ENCODE data around the gene TVP23B.
"Not testable (repeated sequence)": the region's sequence is repeated elsewhere in the genome, so short reads cannot be mapped to it uniquely, and the experiment has no call there.

The TVP23B gene

DNA sequence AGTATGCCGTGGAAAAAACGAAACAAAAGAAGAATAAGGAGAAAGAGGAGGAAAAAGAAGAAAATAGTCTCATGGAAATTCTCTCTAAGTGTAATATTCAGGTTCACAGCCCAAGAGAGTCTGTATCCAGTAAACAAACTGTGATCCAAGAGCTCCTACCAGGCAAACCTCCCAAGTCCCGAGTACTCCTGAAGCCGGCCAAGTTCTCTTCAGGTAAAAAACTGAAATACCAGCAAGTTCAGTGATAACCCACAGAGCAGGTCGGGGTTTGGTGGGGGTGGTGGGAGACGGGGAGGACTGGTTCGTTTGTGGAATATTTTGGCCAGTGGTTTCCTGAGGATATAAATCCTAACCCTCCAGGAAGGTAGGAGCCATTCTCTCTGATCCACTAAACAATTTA, 8.5 kb upstream of the TVP23B start:
- DNase-seq (ENCODE audit: low read depth), result no peak
- H3K4me3 ChIP-seq (ENCODE audit: low read length), result no peak overlapping the region
- TF ChIP-seq, protein P1, sequence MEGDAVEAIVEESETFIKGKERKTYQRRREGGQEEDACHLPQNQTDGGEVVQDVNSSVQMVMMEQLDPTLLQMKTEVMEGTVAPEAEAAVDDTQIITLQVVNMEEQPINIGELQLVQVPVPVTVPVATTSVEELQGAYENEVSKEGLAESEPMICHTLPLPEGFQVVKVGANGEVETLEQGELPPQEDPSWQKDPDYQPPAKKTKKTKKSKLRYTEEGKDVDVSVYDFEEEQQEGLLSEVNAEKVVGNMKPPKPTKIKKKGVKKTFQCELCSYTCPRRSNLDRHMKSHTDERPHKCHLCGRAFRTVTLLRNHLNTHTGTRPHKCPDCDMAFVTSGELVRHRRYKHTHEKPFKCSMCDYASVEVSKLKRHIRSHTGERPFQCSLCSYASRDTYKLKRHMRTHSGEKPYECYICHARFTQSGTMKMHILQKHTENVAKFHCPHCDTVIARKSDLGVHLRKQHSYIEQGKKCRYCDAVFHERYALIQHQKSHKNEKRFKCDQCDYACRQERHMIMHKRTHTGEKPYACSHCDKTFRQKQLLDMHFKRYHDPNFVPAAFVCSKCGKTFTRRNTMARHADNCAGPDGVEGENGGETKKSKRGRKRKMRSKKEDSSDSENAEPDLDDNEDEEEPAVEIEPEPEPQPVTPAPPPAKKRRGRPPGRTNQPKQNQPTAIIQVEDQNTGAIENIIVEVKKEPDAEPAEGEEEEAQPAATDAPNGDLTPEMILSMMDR (conservative IDR thresholded peaks at IDR 0.05; ENCODE audit: low read length), result no peak

DNA sequence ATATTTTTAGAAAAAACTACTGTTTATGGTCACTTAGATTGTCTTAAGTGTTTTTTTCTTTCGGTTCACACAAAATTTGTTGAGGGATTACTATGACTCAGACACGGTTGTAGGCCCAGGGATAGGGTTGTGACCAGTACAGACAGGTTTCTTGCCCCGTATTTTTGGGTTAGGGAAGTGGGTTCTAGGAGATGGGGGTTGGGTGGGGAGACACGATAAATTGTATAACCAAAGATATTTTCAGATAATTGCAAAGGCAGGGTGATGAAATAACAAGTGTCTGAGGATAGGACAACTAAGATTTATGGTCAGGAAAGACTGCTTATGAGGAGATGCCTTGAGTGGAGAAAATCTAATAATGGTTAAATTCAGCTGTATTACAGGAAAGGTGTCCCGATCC, 822 bp downstream of the TVP23B start:
- peak overlapping the region; percentile 54 for H3K4me3 ChIP-seq (ENCODE audit: low read length)

DNA sequence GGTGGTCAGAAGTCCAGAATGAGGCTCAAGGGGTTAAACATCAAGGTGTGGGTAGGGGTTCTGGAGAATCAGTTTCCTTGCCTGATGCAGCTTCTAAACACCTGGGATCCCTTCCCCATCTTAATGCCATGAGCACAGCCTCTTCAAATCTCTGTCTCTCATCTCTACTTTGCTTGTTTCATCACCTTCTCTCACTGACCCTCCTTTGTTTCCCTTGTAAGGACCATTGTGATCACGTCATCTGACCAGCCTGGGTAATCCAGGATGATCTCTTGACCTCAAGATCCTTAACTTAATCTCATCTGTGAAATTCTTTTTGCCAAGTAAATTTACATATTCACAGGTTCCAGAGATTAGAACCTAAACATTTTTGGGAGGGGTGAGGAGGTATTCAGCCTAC, 5.0 kb downstream of the TVP23B start:
- DNase-seq (ENCODE audit: low read depth); H3K4me3 ChIP-seq (ENCODE audit: low read length): not testable (repeated sequence)

More for the DNA sequence above, 822 bp downstream of the TVP23B start:
- DNase-seq (ENCODE audit: low read depth), result not testable (repeated sequence)

DNA sequence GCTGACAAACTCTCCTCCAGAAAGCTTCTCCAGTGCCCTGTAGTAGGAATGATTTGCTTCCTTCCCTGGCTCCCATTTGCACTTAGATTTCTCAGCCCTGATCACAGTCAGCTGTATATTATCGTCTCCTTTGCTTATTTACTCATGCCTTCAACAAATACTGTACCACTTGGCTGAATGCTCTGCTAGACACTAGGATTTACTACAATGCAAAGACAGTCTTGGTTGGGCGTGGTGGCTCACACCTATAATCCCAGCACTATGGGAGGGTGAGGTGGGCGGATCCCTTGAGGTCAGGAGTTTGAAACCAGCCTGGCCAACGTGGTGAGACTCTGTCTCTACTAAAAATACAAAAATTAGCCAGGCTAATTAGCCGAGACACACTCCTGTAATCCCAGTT, 5.9 kb downstream of the TVP23B start:
- DNase-seq (ENCODE audit: low read depth); H3K4me3 ChIP-seq (ENCODE audit: low read length): not testable (repeated sequence)

DNA sequence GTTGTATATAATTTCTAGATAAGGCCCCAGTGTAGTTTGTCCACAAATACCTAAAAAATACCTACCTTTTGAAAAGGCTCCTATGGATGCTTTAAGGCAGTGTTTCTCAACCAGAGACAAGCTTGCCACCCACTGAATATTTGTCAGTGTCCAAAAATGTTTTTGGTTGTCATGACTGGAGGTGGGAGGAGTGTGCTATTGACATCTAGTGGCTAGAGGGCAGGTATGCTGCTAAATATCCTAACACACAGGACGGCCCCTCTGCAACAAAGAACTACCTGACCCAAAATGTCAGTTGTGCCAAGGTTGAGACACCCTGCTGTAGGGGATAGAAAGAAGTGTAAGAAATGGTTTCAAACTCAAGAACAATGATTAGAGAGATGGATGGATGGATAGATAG, 10.4 kb downstream of the TVP23B start:
- H3K4me3 ChIP-seq (ENCODE audit: low read length); DNase-seq (ENCODE audit: low read depth): not testable (repeated sequence)

DNA sequence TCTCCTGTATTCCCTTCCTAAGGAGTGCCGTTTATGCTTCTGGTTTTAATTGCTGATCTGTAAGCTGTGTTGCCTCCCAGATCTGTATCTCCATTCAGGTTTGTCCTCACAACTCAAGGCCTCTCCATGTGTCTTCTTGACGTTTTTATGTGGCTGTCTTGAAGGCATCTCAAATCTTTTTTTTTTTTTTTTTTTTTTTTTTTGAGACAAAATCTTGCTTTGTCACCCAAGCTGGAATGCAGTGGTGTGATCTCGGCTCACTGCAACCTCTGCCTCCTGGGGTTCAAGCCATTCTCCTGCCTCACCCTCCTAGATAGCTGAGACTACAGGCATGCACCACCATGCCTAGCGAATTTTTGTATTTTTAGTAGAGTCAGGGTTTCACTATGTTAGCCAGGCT, 13.9 kb downstream of the TVP23B start:
- peak; percentile 11 for DNase-seq (ENCODE audit: low read depth)
- not testable (repeated sequence) for H3K4me3 ChIP-seq (ENCODE audit: low read length)

DNA sequence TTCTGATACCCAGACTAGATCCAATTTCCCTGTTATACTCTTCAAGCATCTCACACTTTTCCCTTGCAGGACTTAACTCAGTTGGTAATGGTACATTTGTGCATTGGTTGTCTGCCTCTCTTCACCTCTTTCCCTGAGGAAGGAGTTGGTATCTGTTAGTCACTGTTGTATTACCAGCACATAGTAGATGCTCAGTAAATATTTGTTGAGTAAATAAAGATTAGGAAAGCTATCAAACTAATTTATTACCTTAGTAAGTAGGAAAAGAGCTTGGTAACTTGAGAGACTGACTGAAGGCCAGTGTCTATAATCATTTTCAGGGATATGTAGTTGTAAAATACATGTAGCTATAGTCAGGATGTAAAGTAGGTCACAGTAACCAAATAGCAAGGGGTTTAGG, 15.9 kb downstream of the TVP23B start:
- DNase-seq (ENCODE audit: low read depth); H3K4me3 ChIP-seq (ENCODE audit: low read length): not testable (repeated sequence)

DNA sequence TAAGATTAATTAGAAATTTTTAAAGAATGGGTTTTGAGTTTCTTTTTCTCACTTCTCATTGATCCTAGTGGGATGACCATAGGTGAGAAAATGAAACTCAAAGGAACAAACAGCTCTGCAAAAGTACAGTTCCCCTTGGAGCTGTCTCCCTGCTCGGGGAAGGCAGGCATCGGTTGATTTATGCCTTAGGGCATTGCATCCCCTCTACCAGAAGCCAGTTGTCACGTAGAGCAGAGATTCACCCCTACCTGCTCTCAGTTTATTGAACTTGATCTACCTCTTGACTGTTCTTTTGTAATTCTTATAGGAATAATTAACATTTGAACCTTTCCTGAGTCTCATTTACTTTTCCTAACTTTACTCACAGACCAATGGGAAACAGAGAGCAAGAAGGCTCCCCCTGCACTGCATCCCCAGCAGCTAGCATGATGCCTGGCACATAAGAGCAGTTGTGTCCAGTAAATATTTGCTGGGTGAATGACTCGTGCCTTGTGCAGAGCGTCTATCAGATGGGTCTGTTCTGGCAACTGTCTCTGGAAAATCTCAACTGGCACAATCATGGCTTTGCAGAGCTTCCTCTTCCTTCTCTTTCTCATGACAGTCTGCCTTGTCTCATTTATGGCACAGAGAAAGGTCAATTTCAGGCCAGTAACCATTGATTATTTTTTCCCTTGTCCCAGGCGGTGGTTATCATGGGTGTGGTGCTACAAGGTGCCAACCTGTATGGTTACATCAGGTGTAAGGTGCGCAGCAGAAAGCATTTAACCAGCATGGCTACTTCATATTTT, 22.7 kb downstream of the TVP23B start:
- DNase-seq (ENCODE audit: low read depth); H3K4me3 ChIP-seq (ENCODE audit: low read length): not testable (repeated sequence)

DNA sequence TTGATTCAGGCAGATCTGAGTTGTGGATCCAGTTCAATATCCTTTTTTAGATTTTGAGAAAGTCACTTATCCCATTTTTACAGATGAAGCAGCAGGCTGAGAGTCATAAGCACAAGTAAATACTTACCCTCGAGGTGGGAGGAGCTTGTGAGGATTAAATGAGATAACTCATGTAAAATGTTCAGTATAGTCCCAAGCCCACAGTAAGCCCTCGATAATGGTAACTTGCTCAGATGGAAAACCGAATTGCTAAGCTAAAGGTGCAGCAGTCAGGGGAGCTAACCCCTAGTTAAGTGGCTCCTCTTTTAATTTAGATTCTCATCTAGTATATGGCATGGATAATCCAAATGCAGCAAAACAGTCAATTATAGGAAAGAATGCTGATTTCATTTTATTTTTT, 34.9 kb downstream of the TVP23B start:
- H3K4me3 ChIP-seq (ENCODE audit: low read length); DNase-seq (ENCODE audit: low read depth): not testable (repeated sequence)

DNA sequence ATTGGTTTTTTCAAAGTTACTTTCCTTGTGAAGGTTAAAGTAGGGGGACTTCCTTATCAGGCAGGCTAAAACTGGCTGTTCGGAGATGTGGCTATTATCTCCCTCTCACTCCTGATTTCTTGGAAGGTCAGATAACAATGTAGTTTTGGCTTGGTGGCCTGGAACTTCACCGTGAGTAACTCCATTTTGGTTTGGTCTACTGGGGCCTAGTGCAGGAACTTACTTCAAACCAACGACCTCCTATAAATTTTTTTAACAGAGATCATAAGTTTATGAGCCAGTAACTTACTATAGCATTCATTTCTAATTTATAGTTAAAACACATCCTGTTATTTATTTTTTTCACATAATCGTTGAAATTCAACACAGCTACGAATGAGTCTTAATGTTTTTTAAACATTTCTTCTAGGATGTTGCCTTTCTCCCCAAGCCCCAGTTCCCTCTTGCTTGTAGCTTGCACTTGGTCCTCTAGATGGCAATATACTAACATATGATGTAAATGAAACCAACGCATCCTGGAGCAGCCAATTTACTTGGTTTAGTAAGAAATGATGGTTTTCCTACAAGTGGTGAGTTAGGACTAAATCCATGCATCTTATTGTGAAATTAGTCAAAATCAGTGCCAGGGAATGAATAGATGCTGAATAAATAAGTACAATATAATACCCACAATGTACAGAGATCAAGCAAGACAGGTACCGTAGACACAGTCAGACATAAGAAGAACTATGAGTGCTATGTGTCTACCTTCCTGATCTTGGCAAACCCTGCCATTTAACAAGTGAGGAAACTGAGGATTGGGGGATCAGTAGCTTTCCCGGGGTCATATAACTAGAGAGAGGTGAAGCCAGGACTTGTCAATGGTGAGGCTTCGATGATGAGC, 35.7 kb downstream of the TVP23B start:
- peak; percentile 84 for DNase-seq (ENCODE audit: low read depth)
- TF ChIP-seq, protein P1 (conservative IDR thresholded peaks at IDR 0.05; ENCODE audit: low read length), result peak; percentile 58
- H3K4me3 ChIP-seq (ENCODE audit: low read length), result not testable (repeated sequence)

DNA sequence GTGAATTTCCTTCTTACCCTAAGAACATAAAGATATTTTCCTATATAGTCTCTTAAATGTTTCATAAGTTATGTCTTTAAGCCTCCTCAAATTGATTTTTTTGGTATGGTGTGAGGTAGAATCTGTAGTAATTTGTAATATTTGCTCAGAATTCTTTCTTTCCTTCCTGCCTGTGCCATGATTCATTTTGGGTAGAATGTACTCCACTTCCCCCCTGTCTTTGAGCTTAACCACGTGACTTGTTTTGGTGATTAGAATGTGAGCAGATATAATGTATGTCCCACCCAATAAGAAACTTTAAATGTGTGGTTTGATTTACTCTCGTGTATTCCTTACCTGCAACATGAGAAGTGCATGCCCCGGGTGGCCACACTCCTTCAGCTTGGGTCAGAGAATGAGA, 40.4 kb downstream of the TVP23B start:
- not testable (repeated sequence) for H3K4me3 ChIP-seq (ENCODE audit: low read length); DNase-seq (ENCODE audit: low read depth)

DNA sequence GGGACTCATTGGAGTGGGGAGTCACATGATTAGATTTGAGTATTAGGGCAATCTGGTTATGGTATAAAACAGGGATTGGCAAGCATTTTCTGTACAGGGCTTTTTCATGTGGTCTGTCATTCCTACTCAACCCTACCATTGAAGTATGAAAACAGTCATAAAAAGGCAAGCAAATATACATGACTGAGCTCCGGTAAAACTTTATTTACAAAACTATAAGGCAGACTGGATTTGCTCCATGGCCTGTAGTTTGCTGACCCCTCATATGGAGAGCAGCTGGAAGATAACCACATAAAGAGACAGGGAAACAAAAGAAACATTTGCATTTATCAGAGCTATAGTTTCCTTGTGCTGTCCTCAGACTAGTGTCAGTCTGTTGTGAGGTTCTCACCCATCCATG, 46.6 kb downstream of the TVP23B start:
- H3K4me3 ChIP-seq (ENCODE audit: low read length); DNase-seq (ENCODE audit: low read depth): not testable (repeated sequence)
